GM12801 (cell line): ENCODE measurements around the gene ARHGAP29.

ENCODE experiments used
- CTCF ChIP-seq: IDR thresholded peaks from one replicate; pipeline ENCODE4 v1.5.1; 2011; ENCODE audit warnings: control low read depth; ENCODE audit not compliant: insufficient read length; ENCODE audit errors: extremely low read depth

Gene ARHGAP29

GRCh38 chr1:94280541-94280940 is 43.2 kb upstream of the ARHGAP29 start:
- no peak for TF ChIP-seq CTCF

- no peak for TF ChIP-seq CTCF
Measured at GRCh38 chr1:94279462-94279861, 42.1 kb upstream of the ARHGAP29 start.

GRCh38 chr1:94279038-94279437 is 41.7 kb upstream of the ARHGAP29 start:
- no peak for TF ChIP-seq CTCF

- TF ChIP-seq CTCF, result no peak
Measured at GRCh38 chr1:94276988-94277434, 39.6 kb upstream of the ARHGAP29 start.

GRCh38 chr1:94275083-94275482 is 37.7 kb upstream of the ARHGAP29 start:
- TF ChIP-seq CTCF, result no peak

GRCh38 chr1:94274561-94274960 is 37.2 kb upstream of the ARHGAP29 start:
- TF ChIP-seq CTCF, result no peak

- TF ChIP-seq CTCF, result no peak
Measured at GRCh38 chr1:94273111-94273510, 35.7 kb upstream of the ARHGAP29 start.

- no peak for TF ChIP-seq CTCF
Measured at GRCh38 chr1:94272388-94272787, 35.0 kb upstream of the ARHGAP29 start.
